Testis (tissue), 5 donors: ENCODE data around the gene C2CD4A. TPM values are rescaled to one million over a fixed set of nuclear protein-coding genes. Genes with fewer than 3 reads are reported as not detected.

Experiments used
- DNase-seq: peaks from one replicate; pipeline ENCODE4 v3.0.0-alpha.2; 2019
- H3K27ac ChIP-seq, 2 donors: fragments of 200-600 bp; sonication (generic); one replicate each; pipeline ENCODE4 v1.5.1; 2019
- H3K27me3 ChIP-seq: fragments of 200-600 bp; sonication (generic); one replicate; pipeline ENCODE4 v1.5.1; 2019
- H3K36me3 ChIP-seq: fragments of 200-600 bp; sonication (generic); one replicate; pipeline ENCODE4 v1.5.1; 2017; ENCODE audit warnings: low read depth; ENCODE audit errors: missing control alignments
- H3K4me1 ChIP-seq: fragments of 200-600 bp; sonication (generic); one replicate; pipeline ENCODE4 v1.5.1; 2019
- H3K4me3 ChIP-seq, 2 donors: fragments of 200-600 bp; sonication (generic); one replicate each; pipeline ENCODE4 v1.5.1; 2017 to 2019
- H3K9me3 ChIP-seq: fragments of 200-600 bp; sonication (generic); one replicate; pipeline ENCODE4 v1.5.1; 2017
- POLR2A ChIP-seq: fragments of 450-650 bp; IDR thresholded peaks from one replicate; pipeline ENCODE4 v1.6.1; 2017; ENCODE audit warnings: antibody characterized with exemption, mild to moderate bottlenecking, moderate library complexity
- WGBS, 2 donors: methylation state at CpG; one replicate each; pipeline ENCODE4 v1.1.5; 2018; 5-methylcytosine and 5-hydroxymethylcytosine counted together
- intact Hi-C: fragments of 100-400 bp; cut with DNase I; formaldehyde crosslinking; loops from one replicate; pipeline ENCODE4 v1.15.1; 2023; ENCODE audit warnings: low total_unique reads
- long read RNA-seq, 2 donors: transcript quantifications; one replicate each; lab custom pipeline, GENCODE V29; 2026
- polyA plus RNA-seq: library from polyadenylated mRNA; stranded (reverse); fragments of 350-450 nt; fragmentation: Illumina TruSeq; extraction: RNeasy Lipid Tissue Mini Kit (QIAGEN cat#74804); gene quantifications from one replicate; pipeline ENCODE4 v1.2.3, GENCODE V29; 2014; ENCODE audit warnings: low read depth, low replicate concordance; ENCODE audit not compliant: insufficient read depth
- total RNA-seq, 2 donors: library from RNA; depleted of rRNA; stranded (reverse); fragments of >200 nt; gene quantifications; one replicate each; pipeline ENCODE4 v1.2.3, GENCODE V29; 2016
- TF ChIP-seq, protein P1 (sequence below), 3 experiments: fragments of 450-650 bp in 2 of 3; fragments of 200-600 bp in 1 of 3; sonication (generic) in 1 of 3; IDR thresholded peaks; one replicate each; pipeline ENCODE4 v1.5.1; 2016 to 2019; ENCODE audit warnings: antibody characterized with exemption in 3 of 3, mild to moderate bottlenecking in 2 of 3, moderate library complexity in 1 of 3

Gene C2CD4A, protein sequence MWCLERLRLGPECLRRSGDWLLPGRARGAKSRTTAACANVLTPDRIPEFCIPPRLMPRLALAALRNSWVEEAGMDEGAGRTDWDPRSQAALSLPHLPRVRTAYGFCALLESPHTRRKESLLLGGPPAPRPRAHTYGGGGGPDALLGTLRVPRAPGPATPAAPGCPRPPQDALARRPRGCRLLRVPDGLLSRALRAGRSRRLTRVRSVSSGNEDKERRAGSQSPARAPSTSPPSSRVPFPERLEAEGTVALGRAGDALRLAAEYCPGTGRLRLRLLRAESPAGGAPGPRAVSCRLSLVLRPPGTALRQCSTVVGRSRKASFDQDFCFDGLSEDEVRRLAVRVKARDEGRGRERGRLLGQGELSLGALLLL
- total RNA-seq (under 1 TPM; 0.12 to 0.39 TPM), polyA plus RNA-seq (0.08 TPM)
- long read RNA-seq, donor 1, result 0 reads
- long read RNA-seq, donor 2, result 0 reads

DNA sequence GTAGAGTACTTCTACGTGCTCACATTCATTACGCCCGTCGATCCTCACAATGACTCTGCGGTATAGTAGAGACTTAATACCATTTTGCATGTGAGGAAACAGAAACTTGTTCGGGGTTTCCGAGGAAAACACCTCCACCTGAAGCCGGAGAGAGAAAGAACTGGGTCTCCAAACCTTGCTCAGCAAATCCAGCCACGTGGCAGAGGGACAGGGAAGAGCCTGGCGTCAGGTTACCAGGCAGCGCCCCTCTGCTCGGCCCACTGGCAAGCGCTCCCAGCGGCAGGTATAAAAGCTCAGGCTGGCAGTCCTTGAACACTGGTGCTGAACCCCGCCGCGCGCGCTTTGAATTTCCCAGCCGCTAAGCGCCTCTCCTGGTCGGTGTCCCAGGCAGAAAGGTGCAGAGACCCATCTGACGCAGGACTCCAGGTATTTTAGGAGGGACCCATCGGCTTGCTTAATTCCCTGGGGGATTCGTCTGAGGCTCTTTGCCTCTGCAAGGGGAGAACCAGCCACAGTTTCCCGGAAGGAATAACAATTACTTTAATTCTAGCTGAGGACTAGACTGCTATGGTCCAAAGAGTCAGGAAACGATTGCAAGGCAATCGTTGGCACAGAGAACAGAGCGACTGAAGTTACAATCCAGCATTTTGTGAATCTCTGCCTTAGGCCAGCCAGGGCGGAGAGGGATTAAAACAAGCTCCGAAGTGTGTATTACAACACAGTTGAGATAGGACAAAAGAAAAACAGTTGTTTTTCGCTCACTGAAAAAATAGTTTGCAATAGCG lies at the start of gene C2CD4A:
TSS of gene C2CD4A (plus strand) at position 315 of the 785 bp plus-strand sequence. CDS start 637 bp downstream, outside the sequence.
- Histone ChIP-seq H3K9me3 (no peaks in the 10 kb centered on the region), H3K4me3 (peak within 1 kb of the TSS; percentile 51 to 61), H3K27ac (no peak within 1 kb of the TSS), H3K36me3 (no peaks in the 10 kb centered on the region), H3K4me1 (peaks cover 4% of the 10 kb centered on the region), H3K27me3 (no peaks in the 10 kb centered on the region)
- intact Hi-C loops, result no loop called here
- 6 to 8% methylated on average over 30 to 33 of the region's 33 CpGs for WGBS, 2 donors
- peak; percentile 60 for DNase-seq
- TF ChIP-seq, protein P1, sequence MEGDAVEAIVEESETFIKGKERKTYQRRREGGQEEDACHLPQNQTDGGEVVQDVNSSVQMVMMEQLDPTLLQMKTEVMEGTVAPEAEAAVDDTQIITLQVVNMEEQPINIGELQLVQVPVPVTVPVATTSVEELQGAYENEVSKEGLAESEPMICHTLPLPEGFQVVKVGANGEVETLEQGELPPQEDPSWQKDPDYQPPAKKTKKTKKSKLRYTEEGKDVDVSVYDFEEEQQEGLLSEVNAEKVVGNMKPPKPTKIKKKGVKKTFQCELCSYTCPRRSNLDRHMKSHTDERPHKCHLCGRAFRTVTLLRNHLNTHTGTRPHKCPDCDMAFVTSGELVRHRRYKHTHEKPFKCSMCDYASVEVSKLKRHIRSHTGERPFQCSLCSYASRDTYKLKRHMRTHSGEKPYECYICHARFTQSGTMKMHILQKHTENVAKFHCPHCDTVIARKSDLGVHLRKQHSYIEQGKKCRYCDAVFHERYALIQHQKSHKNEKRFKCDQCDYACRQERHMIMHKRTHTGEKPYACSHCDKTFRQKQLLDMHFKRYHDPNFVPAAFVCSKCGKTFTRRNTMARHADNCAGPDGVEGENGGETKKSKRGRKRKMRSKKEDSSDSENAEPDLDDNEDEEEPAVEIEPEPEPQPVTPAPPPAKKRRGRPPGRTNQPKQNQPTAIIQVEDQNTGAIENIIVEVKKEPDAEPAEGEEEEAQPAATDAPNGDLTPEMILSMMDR (IDR thresholded peaks at IDR 0.05), result no peak
- TF ChIP-seq POLR2A, result no peak

DNA sequence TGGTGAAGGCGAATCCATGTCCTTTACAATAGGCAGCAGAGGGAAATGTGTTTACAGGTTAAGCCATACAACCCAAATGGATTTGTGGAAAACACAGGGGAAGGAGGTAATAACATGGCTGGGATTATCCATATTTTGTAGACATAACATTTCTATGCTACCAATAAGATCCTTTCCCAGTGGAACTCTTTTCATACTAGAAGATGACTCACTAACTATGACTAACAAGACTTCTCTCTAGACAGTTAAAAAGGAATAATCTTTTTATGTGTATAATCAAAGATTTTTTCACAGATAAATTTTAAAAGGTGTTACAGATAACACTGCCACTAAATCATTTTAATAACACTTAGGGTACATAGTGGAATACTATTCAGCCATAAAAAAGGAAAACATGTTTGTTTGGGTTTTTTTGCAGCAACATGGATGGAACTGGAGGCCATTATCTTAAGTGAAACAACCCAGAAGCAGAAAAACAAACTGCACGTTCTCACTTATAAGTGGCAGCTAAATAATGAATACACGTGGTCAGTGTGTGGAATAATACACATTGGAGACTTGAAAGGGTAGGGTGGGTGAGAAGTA lies 46.1 kb upstream of the C2CD4A start:
- no peaks in the 10 kb centered on the region for H3K4me1 ChIP-seq
- intact Hi-C loops, result no loop called here
- H3K9me3 ChIP-seq, result no peaks in the 10 kb centered on the region
- DNase-seq, result no peak
- WGBS, 2 donors, result 86 to 96% methylated on average over 3 of the region's 3 CpGs
- TF ChIP-seq, protein P1 (IDR thresholded peaks at IDR 0.05), result no peak
- no peak for TF ChIP-seq POLR2A
- H3K4me3 ChIP-seq, result no peak overlapping the region
- no peak overlapping the region for H3K27ac ChIP-seq
- no peaks in the 10 kb centered on the region for H3K27me3 ChIP-seq
- no peaks in the 10 kb centered on the region for H3K36me3 ChIP-seq

DNA sequence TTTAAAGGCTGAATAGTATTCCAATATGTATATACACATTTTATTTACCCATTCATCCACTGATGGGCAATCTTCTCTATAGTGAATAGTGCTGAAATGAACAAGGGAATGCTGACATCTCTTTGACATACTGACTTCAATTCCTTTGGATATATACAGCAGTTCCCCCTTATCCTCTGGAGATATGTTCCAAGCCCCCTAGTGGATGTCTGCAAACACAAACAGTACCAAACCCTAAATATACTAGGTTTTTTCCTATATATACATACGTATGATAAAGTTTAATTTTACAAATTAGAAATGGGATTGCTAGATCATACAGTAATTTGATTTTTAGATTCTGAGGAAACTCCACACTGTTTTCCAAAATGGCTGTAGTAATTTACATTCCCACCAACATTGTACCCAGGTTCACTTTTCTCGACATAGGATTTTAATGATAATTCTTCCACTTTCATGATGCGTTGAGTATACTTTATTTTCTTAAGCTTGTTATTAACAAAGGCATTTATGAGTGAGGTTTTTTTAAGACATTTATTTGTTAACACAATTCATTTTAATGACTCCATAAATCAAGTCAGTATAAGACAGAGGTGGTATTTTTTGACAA lies 44.7 kb upstream of the C2CD4A start:
- H3K9me3 ChIP-seq, result no peaks in the 10 kb centered on the region
- H3K4me3 ChIP-seq, result no peak overlapping the region
- 95 to 96% methylated on average over 3 of the region's 3 CpGs for WGBS, 2 donors
- TF ChIP-seq, protein P1 (IDR thresholded peaks at IDR 0.05), result no peak
- no peak for TF ChIP-seq POLR2A
- intact Hi-C loops, result no loop called here
- no peaks in the 10 kb centered on the region for H3K36me3 ChIP-seq
- no peaks in the 10 kb centered on the region for H3K27me3 ChIP-seq
- H3K27ac ChIP-seq, result no peak overlapping the region
- no peak for DNase-seq
- no peaks in the 10 kb centered on the region for H3K4me1 ChIP-seq

DNA sequence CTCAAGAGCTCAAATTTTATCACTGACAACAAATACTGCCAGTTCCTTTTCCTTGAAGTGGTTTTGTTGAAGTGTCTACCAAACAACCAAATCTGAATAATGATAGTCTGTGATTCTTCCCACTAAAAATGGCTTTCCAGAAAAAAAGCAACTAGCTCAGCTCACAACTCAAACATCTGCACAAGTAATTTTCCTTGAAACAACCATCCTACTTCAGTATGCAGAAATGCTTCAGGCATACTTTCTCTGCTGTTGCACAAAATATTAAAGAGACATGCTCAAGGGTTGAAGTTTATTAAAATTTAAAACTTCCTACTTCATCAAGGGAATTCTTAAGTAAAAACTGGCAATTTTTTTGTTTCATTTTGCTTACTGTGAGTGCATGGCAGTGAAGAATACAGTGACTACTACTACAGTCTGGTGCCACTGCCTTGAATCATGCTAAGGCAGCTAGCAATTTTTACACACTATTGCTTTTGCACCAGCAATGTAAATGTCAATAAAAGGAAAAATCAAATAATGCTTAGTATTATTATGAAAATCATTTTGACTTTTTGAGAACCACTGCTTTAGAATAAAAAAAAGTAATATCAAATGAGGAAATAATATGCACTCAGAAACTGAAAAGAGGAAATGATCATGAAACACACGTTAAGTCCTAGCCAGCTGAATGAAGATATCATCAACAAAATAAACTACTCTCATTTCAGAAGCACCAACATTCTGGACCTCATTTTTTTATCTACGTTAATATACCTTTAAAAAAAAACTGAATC lies 40.1 kb upstream of the C2CD4A start:
- no peaks in the 10 kb centered on the region for H3K36me3 ChIP-seq
- 84% methylated on average over 2 of the region's 2 CpGs for WGBS, 2 donors
- no peaks in the 10 kb centered on the region for H3K27me3 ChIP-seq
- no peaks in the 10 kb centered on the region for H3K9me3 ChIP-seq
- intact Hi-C loops, result no loop called here
- DNase-seq, result no peak
- TF ChIP-seq, protein P1 (IDR thresholded peaks at IDR 0.05), result no peak
- no peak for TF ChIP-seq POLR2A
- no peaks in the 10 kb centered on the region for H3K4me1 ChIP-seq
- no peak overlapping the region for H3K27ac ChIP-seq
- H3K4me3 ChIP-seq, result no peak overlapping the region
